ENCODE data around the gene KRTAP6-2. TPM values are rescaled to one million over a fixed set of nuclear protein-coding genes. Genes with fewer than 3 reads are reported as not detected.

KRTAP6-2 gene
- polyA plus RNA-seq, 1 experiment: not detected

- H3K27me3 ChIP-seq (ENCODE audit: control insufficient read depth, insufficient read depth, low read length): no peaks in the 10 kb centered on the region
- no peaks in the 10 kb centered on the region for H3K36me3 ChIP-seq (ENCODE audit: control insufficient read depth, insufficient read depth, low read length)
- POLR2A ChIA-PET: no interaction called here
- DNase-seq (ENCODE audit: low read depth): no peak
- CTCF ChIA-PET: no interaction called here
- no peak overlapping the region for H3K4me3 ChIP-seq (ENCODE audit: low read depth, low read length)
- no peak for TF ChIP-seq CTCF (IDR thresholded peaks at IDR 0.05; ENCODE audit: insufficient read depth, low read depth, low read length)
Observed at GRCh38 chr21:30605968-30606367, 7.3 kb upstream of the KRTAP6-2 start.

- Histone ChIP-seq H3K36me3 (ENCODE audit: control insufficient read depth, insufficient read depth, low read length) (no peaks in the 10 kb centered on the region), H3K27me3 (ENCODE audit: control insufficient read depth, insufficient read depth, low read length) (no peaks in the 10 kb centered on the region), H3K4me3 (ENCODE audit: low read depth, low read length) (no peak within 1 kb of the TSS)
- TF ChIP-seq CTCF (IDR thresholded peaks at IDR 0.05; ENCODE audit: insufficient read depth, low read depth, low read length): no peak
- ChIA-PET CTCF (no interaction called here), POLR2A (no interaction called here)
- DNase-seq (ENCODE audit: low read depth): no peak
Observed at GRCh38 chr21:30600787-30601186, 2.1 kb upstream of the KRTAP6-2 start, which contains the start of gene KRTAP22-1. KRTAP22-1 (plus strand) TSS chr21:30601087.

- Histone ChIP-seq H3K27me3 (ENCODE audit: control insufficient read depth, insufficient read depth, low read length) (no peaks in the 10 kb centered on the region), H3K4me3 (ENCODE audit: low read depth, low read length) (no peak within 1 kb of the TSS), H3K36me3 (ENCODE audit: control insufficient read depth, insufficient read depth, low read length) (no peaks in the 10 kb centered on the region)
- no peak for TF ChIP-seq CTCF (IDR thresholded peaks at IDR 0.05; ENCODE audit: insufficient read depth, low read depth, low read length)
- ChIA-PET POLR2A (no interaction called here), CTCF (no interaction called here)
- no peak for DNase-seq (ENCODE audit: low read depth)
Observed at GRCh38 chr21:30592140-30592539, 6.6 kb downstream of the KRTAP6-2 start, which contains the start of gene KRTAP6-3. KRTAP6-3 (plus strand) TSS chr21:30592440; CDS start chr21:30592446, 6 bp downstream.

GRCh38 chr21:30590297-30590696, 8.4 kb downstream of the KRTAP6-2 start, which contains the start of gene KRTAP22-2:
KRTAP22-2 (minus strand) TSS chr21:30590397.
- Histone ChIP-seq H3K36me3 (ENCODE audit: control insufficient read depth, insufficient read depth, low read length) (no peaks in the 10 kb centered on the region), H3K27me3 (ENCODE audit: control insufficient read depth, insufficient read depth, low read length) (no peaks in the 10 kb centered on the region), H3K4me3 (ENCODE audit: low read depth, low read length) (no peak within 1 kb of the TSS)
- TF ChIP-seq CTCF (IDR thresholded peaks at IDR 0.05; ENCODE audit: insufficient read depth, low read depth, low read length): no peak
- ChIA-PET POLR2A (no interaction called here), CTCF (no interaction called here)
- DNase-seq (ENCODE audit: low read depth): no peak

GRCh38 chr21:30582870-30583269, 15.8 kb downstream of the KRTAP6-2 start:
- no peak for TF ChIP-seq CTCF (IDR thresholded peaks at IDR 0.05; ENCODE audit: insufficient read depth, low read depth, low read length)
- ChIA-PET CTCF (no interaction called here), POLR2A (no interaction called here)
- DNase-seq (ENCODE audit: low read depth): no peak
- Histone ChIP-seq H3K4me3 (ENCODE audit: low read depth, low read length) (no peak overlapping the region), H3K27me3 (ENCODE audit: control insufficient read depth, insufficient read depth, low read length) (no peaks in the 10 kb centered on the region), H3K36me3 (ENCODE audit: control insufficient read depth, insufficient read depth, low read length) (no peaks in the 10 kb centered on the region)

All from BJ (cell line).